ENCODE data around the gene FAM187B. TPM values are rescaled to one million over a fixed set of nuclear protein-coding genes. Genes with fewer than 3 reads are reported as not detected.

The FAM187B gene
- total RNA-seq, 3 donors from 2014 or later: not detected

- peaks cover under 1% of the 10 kb centered on the region for H3K9me3 ChIP-seq
- TF ChIP-seq, protein P1, sequence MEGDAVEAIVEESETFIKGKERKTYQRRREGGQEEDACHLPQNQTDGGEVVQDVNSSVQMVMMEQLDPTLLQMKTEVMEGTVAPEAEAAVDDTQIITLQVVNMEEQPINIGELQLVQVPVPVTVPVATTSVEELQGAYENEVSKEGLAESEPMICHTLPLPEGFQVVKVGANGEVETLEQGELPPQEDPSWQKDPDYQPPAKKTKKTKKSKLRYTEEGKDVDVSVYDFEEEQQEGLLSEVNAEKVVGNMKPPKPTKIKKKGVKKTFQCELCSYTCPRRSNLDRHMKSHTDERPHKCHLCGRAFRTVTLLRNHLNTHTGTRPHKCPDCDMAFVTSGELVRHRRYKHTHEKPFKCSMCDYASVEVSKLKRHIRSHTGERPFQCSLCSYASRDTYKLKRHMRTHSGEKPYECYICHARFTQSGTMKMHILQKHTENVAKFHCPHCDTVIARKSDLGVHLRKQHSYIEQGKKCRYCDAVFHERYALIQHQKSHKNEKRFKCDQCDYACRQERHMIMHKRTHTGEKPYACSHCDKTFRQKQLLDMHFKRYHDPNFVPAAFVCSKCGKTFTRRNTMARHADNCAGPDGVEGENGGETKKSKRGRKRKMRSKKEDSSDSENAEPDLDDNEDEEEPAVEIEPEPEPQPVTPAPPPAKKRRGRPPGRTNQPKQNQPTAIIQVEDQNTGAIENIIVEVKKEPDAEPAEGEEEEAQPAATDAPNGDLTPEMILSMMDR (IDR thresholded peaks at IDR 0.05): no peak
- H3K4me3 ChIP-seq: no peak overlapping the region
- H3K36me3 ChIP-seq (ENCODE audit: low read depth): no peaks in the 10 kb centered on the region
- intact Hi-C loops (cut with DNase I, micrococcal nuclease): no loop called here
- peaks cover 20% of the 10 kb centered on the region for H3K4me1 ChIP-seq (ENCODE audit: low read depth)
- ATAC-seq (peak; percentile 56), DNase-seq (peak; percentile 54 to 87 (median 61))
Observed at GRCh38 chr19:35211545-35212230, 16.9 kb downstream of the FAM187B start.

DNA sequence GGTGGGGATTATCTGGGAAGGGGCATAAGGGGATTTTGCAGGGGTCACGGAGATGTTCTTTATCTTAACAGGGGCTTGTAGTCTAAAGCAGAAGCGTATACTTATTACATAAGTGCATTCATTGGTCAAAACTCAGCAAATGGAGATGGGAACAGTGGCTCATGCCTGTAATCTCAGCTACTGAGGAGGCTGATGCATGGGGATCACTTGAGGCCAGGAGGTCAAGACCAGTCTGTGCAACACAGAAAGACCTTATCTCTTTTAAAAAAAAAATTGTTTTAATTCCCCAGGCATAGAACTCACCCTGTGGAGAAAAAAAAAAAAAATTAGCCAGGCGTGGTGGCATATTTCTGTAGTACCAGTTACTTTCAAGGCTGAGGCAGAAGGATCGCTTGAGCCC, 18.9 kb downstream of the FAM187B start:
- no peak for ATAC-seq
- peaks cover 20% of the 10 kb centered on the region for H3K4me1 ChIP-seq (ENCODE audit: low read depth)
- no peak for DNase-seq

DNA sequence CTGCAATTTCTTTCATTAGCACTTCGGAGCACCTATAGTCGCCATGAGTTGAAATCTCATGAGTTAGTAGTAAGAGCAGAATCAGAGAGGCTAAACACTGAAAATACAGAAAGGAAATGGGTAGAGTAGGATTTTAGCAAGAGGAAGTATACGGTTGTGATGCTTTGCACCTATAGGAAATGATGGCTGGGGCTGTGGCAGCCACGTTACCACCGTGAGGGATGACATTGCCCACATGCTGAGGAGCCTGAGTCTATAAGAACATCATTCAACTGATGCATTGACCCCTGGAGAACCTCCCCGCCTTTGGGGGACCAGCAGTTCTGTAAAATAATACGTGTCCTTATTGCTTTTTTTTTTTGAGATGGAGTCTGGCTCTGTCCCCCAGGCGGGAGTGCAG, 20.4 kb downstream of the FAM187B start:
- TF ChIP-seq, protein P1 (IDR thresholded peaks at IDR 0.05): no peak
- intact Hi-C loops (cut with DNase I, micrococcal nuclease): no loop called here
- Histone ChIP-seq H3K4me3 (no peak overlapping the region), H3K4me1 (ENCODE audit: low read depth) (peaks cover 6% of the 10 kb centered on the region), H3K9me3 (no peaks in the 10 kb centered on the region), H3K36me3 (ENCODE audit: low read depth) (no peaks in the 10 kb centered on the region)
- ATAC-seq (no peak), DNase-seq (no peak)

More for the DNA sequence above, 18.9 kb downstream of the FAM187B start:
- intact Hi-C loops (cut with DNase I, micrococcal nuclease): no loop called here
- TF ChIP-seq, protein P1 (IDR thresholded peaks at IDR 0.05): no peak
- no peaks in the 10 kb centered on the region for H3K36me3 ChIP-seq (ENCODE audit: low read depth)
- H3K9me3 ChIP-seq: no peaks in the 10 kb centered on the region
- no peak overlapping the region for H3K4me3 ChIP-seq

GRCh38 chr19:35207391-35207871, 21.1 kb downstream of the FAM187B start:
- intact Hi-C loops (cut with DNase I, micrococcal nuclease): no loop called here
- Histone ChIP-seq H3K9me3 (no peaks in the 10 kb centered on the region), H3K36me3 (ENCODE audit: low read depth) (no peaks in the 10 kb centered on the region), H3K4me3 (no peak overlapping the region), H3K4me1 (ENCODE audit: low read depth) (peaks cover 2% of the 10 kb centered on the region)
- DNase-seq: no peak
- no peak for ATAC-seq
- TF ChIP-seq, protein P1 (IDR thresholded peaks at IDR 0.05): no peak

DNA sequence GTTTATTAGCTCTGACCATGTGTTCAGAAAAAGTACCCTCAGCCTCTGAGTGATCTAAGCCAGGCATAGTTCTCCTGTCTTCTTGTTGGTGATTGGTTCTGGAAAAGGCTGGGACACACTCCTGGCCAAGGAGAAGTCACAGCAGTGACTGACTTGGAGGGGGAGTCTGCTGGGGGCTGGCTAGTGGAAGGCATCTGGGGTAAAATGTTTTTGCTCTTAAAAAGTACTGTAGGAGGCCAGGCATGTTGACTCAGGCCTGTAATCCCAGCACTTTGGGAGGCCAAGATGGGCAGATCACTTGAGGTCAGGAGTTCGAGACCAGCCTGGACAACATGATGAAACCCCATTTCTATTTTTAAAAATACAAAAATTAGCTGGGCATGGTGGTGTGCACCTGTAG, 21.7 kb downstream of the FAM187B start:
- TF ChIP-seq, protein P1 (IDR thresholded peaks at IDR 0.05): no peak
- Histone ChIP-seq H3K4me3 (no peak overlapping the region), H3K36me3 (ENCODE audit: low read depth) (no peaks in the 10 kb centered on the region), H3K4me1 (ENCODE audit: low read depth) (no peaks in the 10 kb centered on the region), H3K9me3 (no peaks in the 10 kb centered on the region)
- intact Hi-C loops (cut with DNase I, micrococcal nuclease): no loop called here
- no peak for ATAC-seq
- no peak for DNase-seq
